ENCODE results near the gene SLC8A1. TPM values are rescaled to one million over a fixed set of nuclear protein-coding genes. Genes with fewer than 3 reads are reported as not detected.

Gene SLC8A1
- total and polyA plus RNA-seq, 2 donors (not counting 1 experiment from before 2014, with no cell fraction given), result 0.07 to 0.20 TPM

DNA sequence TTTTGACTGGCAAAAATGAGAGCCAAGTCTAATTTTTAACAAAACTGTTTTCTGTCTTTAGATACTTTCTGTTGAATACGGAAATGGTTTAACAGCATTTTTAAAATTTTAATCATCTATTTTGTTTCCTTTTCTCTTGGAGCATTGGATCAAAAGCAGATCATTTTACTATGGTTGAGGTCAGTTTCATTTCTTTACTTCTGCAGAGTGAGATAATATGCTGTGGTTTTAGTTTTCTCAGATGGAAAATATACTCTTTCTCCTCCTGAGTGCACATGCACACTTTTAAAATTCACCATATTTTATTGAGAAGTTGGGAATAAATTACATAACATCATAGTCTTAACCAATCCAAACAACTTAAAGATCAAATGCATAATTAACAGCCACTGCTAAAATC is 283.3 kb downstream of the SLC8A1 start:
- DNase-seq (no peak), ATAC-seq (ENCODE audit: low read depth) (no peak)
- Histone ChIP-seq H3K27ac (ENCODE audit: low read length in 2 of 2) (no peak overlapping the region), H2AFZ (ENCODE audit: insufficient read depth, low read depth, low read length, poor library complexity, severe bottlenecking) (no peak overlapping the region), H3K4me2 (replicated peaks; ENCODE audit: low read depth, low read length, poor library complexity, severe bottlenecking) (no peak overlapping the region), H4K20me1 (ENCODE audit: control insufficient read depth, insufficient read depth, low read length, poor library complexity, severe bottlenecking) (no peaks in the 10 kb centered on the region), H3K36me3 (replicated peaks in 1 of 2; ENCODE audit: control extremely low read depth in 1 of 2, control insufficient read depth in 1 of 2, extremely low read depth in 1 of 2, insufficient read depth in 2 of 2, low read length in 1 of 2) (no peaks in the 10 kb centered on the region), H3K79me2 (ENCODE audit: control insufficient read depth, insufficient read depth, low read length) (no peaks in the 10 kb centered on the region), H3K9ac (ENCODE audit: low read length) (no peak overlapping the region), H3K4me3 (ENCODE audit: control extremely low read depth in 1 of 5, extremely low read depth in 1 of 5, insufficient read depth in 1 of 5, low read depth in 2 of 5, low read length in 4 of 5) (no peak overlapping the region), H3K4me1 (ENCODE audit: control insufficient read depth in 2 of 2, insufficient read depth in 2 of 2, low read length in 2 of 2) (no peaks in the 10 kb centered on the region), H3K27me3 (replicated peaks in 1 of 4; ENCODE audit: control extremely low read depth in 1 of 4, control insufficient read depth in 3 of 4, insufficient read depth in 4 of 4, low read length in 3 of 4) (no peaks in the 10 kb centered on the region), H3K9me3 (ENCODE audit: control extremely low read depth in 1 of 3, control insufficient read depth in 2 of 3, insufficient read depth in 1 of 3, low read length in 2 of 3) (no peaks in the 10 kb centered on the region)
- Mint-ChIP-seq H3K9me3 (ENCODE audit: insufficient read depth) (no peaks in the 10 kb centered on the region), H3K27me3 (no peaks in the 10 kb centered on the region), H3K4me3 (no peak overlapping the region), H3K4me1 (no peaks in the 10 kb centered on the region), H3K27ac (no peak overlapping the region)
- POLR2A ChIA-PET, result no interaction called here
- WGBS (ENCODE audit: insufficient coverage), result no CpG with 5 or more reads among the region's 1 CpG
- CTCF ChIA-PET, result no interaction called here
- intact Hi-C loops (cut with micrococcal nuclease), result no loop called here
- TF ChIP-seq CTCF (IDR thresholded peaks at IDR 0.05), result no peak
- no peak for TF ChIP-seq EZH2 (IDR thresholded peaks at IDR 0.05; ENCODE audit: borderline replicate concordance, insufficient read depth, low read depth, low read length, poor library complexity, severe bottlenecking)

GRCh38 chr2:40168032-40168431 is 283.9 kb downstream of the SLC8A1 start:
- TF ChIP-seq CTCF (IDR thresholded peaks at IDR 0.05), result no peak
- TF ChIP-seq EZH2 (IDR thresholded peaks at IDR 0.05; ENCODE audit: borderline replicate concordance, insufficient read depth, low read depth, low read length, poor library complexity, severe bottlenecking), result no peak
- Histone ChIP-seq H3K4me2 (replicated peaks; ENCODE audit: low read depth, low read length, poor library complexity, severe bottlenecking) (no peak overlapping the region), H3K9me3 (ENCODE audit: control extremely low read depth in 1 of 3, control insufficient read depth in 2 of 3, insufficient read depth in 1 of 3, low read length in 2 of 3) (no peaks in the 10 kb centered on the region), H3K4me1 (ENCODE audit: control insufficient read depth in 2 of 2, insufficient read depth in 2 of 2, low read length in 2 of 2) (no peaks in the 10 kb centered on the region), H4K20me1 (ENCODE audit: control insufficient read depth, insufficient read depth, low read length, poor library complexity, severe bottlenecking) (no peaks in the 10 kb centered on the region), H3K4me3 (ENCODE audit: control extremely low read depth in 1 of 5, extremely low read depth in 1 of 5, insufficient read depth in 1 of 5, low read depth in 2 of 5, low read length in 4 of 5) (no peak overlapping the region), H3K79me2 (ENCODE audit: control insufficient read depth, insufficient read depth, low read length) (no peaks in the 10 kb centered on the region), H3K27ac (ENCODE audit: low read length in 2 of 2) (no peak overlapping the region), H3K36me3 (replicated peaks in 1 of 2; ENCODE audit: control extremely low read depth in 1 of 2, control insufficient read depth in 1 of 2, extremely low read depth in 1 of 2, insufficient read depth in 2 of 2, low read length in 1 of 2) (no peaks in the 10 kb centered on the region), H2AFZ (ENCODE audit: insufficient read depth, low read depth, low read length, poor library complexity, severe bottlenecking) (no peak overlapping the region), H3K27me3 (replicated peaks in 1 of 4; ENCODE audit: control extremely low read depth in 1 of 4, control insufficient read depth in 3 of 4, insufficient read depth in 4 of 4, low read length in 3 of 4) (no peaks in the 10 kb centered on the region), H3K9ac (ENCODE audit: low read length) (no peak overlapping the region)
- POLR2A ChIA-PET, result no interaction called here
- intact Hi-C loops (cut with micrococcal nuclease), result no loop called here
- H3K27ac Mint-ChIP-seq, result no peak overlapping the region
- no peaks in the 10 kb centered on the region for H3K4me1 Mint-ChIP-seq
- no CpG with 5 or more reads among the region's 4 CpGs for WGBS (ENCODE audit: insufficient coverage)
- DNase-seq (no peak), ATAC-seq (ENCODE audit: low read depth) (no peak)
- H3K9me3 Mint-ChIP-seq (ENCODE audit: insufficient read depth), result no peaks in the 10 kb centered on the region
- CTCF ChIA-PET, result no interaction called here
- H3K4me3 Mint-ChIP-seq, result no peak overlapping the region
- no peaks in the 10 kb centered on the region for H3K27me3 Mint-ChIP-seq

Measured in B cell (primary cell).